ENCODE measurements around the gene NEAT1.

GRCh38 chr11:65477149-65477965, 54.8 kb downstream of the NEAT1 start:
- TF ChIP-seq CTCF (IDR thresholded peaks at IDR 0.05) (peak in 1 of 3 donors; percentile 23), POLR2A (IDR thresholded peaks at IDR 0.05) (peak; percentile 84), POLR2AphosphoS5 (IDR thresholded peaks at IDR 0.05) (peak; percentile 97 to 99 (median 97))
